Transverse colon (tissue), 3 donors: Measurements from ENCODE around the gene EML6.

Experiments used
- EP300 ChIP-seq: sonication (generic); formaldehyde crosslinking; IDR thresholded peaks from one replicate; pipeline ENCODE4 v1.6.1; 2017; ENCODE audit warnings: antibody characterized with exemption, low read depth
- TF ChIP-seq, protein P1 (sequence below), 5 experiments: fragments of 200-600 bp in 3 of 5; fragments of 450-650 bp in 2 of 5; sonication (generic) in 3 of 5; IDR thresholded peaks; 1 replicate in 2 of 5; 2 replicates in 3 of 5; pipeline ENCODE4 v1.5.1; 2016 to 2017; ENCODE audit warnings: antibody characterized with exemption in 5 of 5, inconsistent platforms in 3 of 5, mild to moderate bottlenecking in 2 of 5, moderate library complexity in 1 of 5

DNA sequence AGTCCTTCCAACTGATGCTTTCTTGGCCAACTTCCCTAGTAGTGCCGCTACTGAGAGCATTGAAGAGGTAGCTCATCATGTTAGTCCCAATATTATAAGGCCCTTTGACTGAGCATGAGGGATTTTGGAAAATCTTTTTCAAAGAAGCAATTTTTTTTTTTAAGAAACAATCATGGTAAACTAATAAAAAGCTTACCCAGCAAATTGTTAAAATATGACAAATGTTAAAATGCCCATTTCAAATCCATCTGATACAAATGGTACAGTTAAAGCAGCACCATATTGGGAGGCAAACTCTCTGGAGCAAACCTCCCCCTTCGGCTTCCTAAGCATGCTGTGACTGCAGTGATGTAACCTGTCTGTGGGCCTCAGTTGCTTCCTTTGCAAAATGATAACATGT, 191.2 kb downstream of the EML6 start:
- TF ChIP-seq, protein P1, sequence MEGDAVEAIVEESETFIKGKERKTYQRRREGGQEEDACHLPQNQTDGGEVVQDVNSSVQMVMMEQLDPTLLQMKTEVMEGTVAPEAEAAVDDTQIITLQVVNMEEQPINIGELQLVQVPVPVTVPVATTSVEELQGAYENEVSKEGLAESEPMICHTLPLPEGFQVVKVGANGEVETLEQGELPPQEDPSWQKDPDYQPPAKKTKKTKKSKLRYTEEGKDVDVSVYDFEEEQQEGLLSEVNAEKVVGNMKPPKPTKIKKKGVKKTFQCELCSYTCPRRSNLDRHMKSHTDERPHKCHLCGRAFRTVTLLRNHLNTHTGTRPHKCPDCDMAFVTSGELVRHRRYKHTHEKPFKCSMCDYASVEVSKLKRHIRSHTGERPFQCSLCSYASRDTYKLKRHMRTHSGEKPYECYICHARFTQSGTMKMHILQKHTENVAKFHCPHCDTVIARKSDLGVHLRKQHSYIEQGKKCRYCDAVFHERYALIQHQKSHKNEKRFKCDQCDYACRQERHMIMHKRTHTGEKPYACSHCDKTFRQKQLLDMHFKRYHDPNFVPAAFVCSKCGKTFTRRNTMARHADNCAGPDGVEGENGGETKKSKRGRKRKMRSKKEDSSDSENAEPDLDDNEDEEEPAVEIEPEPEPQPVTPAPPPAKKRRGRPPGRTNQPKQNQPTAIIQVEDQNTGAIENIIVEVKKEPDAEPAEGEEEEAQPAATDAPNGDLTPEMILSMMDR (IDR thresholded peaks at IDR 0.05), result no peak
- no peak for TF ChIP-seq EP300
